GM13977 (cell line): Measurements from ENCODE around the gene PCBD2.

Source experiments
- DNase-seq: peaks from one replicate; pipeline ENCODE4 v3.0.0; 2012; ENCODE audit warnings: low spot score
- in situ Hi-C: fragments of 300-500 bp; cut with MboI; formaldehyde crosslinking; loops from one replicate; pipeline ENCODE4 v1.12.0; 2022; ENCODE audit warnings: low sequenced_read_pairs, low pct_unique_long_range_greater_than_20kb, mixed read lengths, inconsistent platforms; ENCODE audit not compliant: unreplicated experiment
- TF ChIP-seq, protein P1 (sequence below): IDR thresholded peaks from 2 replicates; pipeline ENCODE4 v1.5.1; 2012; ENCODE audit warnings: mild to moderate bottlenecking, control low read depth; ENCODE audit not compliant: insufficient read depth; ENCODE audit errors: extremely low read depth, missing control alignments

PCBD2 gene

DNA sequence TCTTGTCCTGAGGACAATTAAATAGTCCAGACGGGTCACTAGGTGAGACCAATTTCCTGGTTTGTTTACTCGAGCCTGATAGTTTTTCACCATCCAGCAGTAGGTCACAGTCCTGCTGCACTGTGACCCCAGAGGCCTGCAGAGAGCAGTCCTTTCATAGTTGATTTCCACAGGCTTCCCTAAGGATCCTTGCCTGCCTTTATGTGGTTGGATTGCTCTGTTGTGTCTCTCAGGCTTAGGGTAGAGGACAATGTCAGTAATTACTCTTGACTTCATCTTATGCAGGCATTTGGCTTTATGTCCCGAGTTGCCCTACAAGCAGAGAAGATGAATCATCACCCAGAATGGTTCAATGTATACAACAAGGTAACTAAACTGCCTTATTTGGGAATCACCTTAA lies 53.8 kb downstream of the PCBD2 start:
- in situ Hi-C loops: no loop called here
- TF ChIP-seq, protein P1, sequence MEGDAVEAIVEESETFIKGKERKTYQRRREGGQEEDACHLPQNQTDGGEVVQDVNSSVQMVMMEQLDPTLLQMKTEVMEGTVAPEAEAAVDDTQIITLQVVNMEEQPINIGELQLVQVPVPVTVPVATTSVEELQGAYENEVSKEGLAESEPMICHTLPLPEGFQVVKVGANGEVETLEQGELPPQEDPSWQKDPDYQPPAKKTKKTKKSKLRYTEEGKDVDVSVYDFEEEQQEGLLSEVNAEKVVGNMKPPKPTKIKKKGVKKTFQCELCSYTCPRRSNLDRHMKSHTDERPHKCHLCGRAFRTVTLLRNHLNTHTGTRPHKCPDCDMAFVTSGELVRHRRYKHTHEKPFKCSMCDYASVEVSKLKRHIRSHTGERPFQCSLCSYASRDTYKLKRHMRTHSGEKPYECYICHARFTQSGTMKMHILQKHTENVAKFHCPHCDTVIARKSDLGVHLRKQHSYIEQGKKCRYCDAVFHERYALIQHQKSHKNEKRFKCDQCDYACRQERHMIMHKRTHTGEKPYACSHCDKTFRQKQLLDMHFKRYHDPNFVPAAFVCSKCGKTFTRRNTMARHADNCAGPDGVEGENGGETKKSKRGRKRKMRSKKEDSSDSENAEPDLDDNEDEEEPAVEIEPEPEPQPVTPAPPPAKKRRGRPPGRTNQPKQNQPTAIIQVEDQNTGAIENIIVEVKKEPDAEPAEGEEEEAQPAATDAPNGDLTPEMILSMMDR: no peak
- DNase-seq: no peak

DNA sequence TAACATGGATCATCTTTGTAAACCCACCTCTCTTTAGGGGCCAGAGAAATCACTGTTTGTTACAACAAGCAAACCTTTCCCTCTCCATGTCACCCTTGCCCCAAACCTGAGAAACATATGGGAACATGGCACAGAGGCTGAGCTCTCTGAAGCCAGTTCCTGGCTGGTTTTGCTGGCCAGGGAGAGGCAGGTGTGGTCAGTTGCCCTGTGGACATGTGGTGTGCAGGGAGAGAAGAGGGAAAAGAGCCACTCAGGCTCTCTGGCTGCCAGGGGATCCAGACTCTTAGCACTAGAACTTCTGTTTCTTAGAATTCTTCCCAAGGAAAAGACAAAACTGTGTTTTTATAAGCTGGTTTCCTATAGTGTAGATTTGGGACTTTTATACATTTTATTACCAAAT lies 58.2 kb downstream of the PCBD2 start:
- in situ Hi-C loops: no loop called here
- no peak for DNase-seq
- TF ChIP-seq, protein P1: no peak

DNA sequence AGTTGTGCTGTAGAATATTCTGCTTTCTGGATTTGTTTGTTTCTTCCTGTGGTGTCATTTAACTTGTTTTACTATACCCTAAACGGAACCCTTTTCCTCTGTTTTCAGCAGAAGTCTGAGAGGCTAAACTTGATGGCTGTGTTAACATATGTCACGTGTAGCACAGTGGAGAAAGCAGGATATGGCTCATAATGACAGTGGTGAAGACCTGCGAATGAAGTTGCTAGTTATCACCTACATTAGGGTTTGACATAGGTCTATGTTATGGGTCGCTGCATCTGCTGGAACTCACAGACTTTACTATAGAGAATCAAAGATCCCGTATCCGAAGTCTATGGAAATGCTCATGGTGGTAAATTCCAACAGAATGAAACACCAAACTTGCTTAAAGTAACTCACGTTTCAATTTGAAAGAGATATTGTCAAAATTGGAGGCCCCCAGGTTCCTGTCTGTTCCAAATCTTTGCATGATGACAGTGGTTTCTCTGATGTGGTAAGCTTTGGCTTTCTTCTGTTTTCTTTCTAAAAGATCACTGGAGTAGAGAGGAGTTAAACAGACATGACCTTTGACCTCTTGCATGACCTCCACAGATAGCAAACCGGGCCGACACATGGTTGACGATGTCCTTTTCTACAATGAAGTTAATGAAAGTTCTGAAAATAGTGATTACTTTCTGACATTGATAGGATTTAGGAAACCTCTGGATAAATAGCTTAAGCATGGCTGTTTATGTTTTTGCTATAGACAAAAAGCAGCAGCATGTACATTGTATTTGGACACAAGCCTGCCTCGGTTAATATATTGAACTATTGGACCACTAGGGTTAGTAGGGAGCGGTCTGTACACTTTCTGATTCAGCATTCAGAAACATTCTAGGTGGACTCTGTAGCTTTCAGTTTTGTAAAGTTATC lies 59.7 kb downstream of the PCBD2 start:
- TF ChIP-seq, protein P1: no peak
- DNase-seq: no peak
- in situ Hi-C loops: no loop called here

DNA sequence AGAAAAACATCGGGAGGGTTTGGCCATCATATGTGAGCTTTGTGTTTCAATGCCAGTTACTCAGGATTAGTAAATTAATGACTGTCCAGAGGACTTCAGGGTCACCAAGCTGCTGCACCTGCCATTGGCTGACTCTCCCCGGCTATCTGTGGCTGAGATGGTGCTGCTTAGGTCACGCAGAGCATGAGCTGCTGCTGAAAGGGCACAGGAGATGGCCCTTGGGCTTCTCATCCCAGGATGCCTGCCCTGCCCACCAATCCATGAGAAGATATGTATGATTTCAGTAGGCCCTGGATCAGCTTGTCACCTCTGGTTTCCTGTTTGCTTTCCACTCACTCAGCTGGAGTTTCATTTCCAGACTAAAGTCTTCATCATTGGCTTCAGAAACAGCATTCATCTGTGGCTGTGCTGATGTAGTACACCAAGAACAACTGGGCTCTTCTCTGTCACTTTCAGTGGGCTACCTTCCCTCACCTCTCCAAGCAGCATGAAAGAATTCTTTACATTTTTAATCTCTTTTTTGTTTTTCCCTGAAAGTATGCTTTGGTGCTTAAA lies 60.4 kb downstream of the PCBD2 start:
- in situ Hi-C loops: no loop called here
- DNase-seq: no peak
- TF ChIP-seq, protein P1: no peak

DNA sequence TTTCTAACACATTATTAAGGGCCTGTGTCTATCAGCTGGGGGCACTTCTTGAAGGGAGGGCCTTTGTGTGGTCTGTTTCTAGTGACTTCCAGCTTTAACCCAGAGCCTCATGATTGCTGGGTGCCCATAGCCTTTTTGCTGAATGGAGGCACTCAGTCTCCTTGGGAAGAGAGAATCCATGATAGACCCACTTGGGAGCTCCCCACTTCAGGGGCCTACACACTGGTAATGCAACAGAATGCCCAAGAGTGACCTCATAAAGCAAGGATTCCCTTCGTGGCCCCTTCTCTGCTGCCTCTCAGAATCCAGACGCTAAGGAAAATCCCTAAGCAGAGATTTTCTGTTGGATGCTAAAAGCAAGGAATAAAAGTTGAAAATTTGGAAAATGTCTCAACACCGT lies 62.7 kb downstream of the PCBD2 start, which contains the start of gene CATSPER3:
CATSPER3 (plus strand) TSS at position 301 of the 400 bp plus-strand sequence; CDS start at position 386, 85 bp downstream.
- DNase-seq: no peak
- TF ChIP-seq, protein P1: no peak
- in situ Hi-C loops: no loop called here

DNA sequence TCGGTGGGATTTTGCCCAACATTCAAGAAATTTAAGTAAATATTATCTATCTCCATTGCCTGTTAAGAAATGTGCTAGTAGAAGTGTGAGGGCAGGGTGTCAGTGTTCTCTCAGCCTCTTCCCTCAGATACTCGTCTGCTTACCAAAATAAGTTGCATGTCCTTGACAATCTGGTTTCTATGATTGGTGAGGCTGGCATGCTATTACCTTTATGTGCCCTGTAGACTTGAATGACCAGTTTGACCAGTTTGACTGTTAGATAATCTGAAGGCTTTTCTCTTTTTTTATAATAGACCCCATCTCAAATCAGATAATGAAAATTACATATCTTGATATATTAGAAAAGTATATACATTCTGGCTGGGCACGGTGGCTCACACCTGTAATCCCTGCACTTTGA lies 63.1 kb downstream of the PCBD2 start:
- TF ChIP-seq, protein P1: no peak
- in situ Hi-C loops: no loop called here
- no peak for DNase-seq
